ENCODE measurements around the gene FBXO10.

DNA sequence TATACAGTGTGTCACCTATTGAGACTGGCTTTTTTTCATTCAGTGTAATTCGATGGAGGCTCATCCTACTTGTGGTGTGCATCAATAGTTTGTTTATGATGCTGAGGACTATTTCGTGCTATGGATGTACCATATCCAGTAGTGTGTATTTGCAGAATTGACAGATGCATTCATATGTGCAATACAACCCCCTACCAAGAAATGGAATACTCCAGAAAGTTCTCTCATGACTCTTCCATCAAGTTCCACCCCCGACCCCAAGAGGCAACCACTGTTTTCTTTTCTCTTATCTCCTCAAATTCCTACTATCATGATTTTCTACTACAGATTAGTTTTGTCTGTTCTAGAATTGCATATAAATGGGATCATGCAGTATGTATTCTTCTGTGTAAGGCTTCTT, 21.9 kb downstream of the FBXO10 start:
- TF ChIP-seq, protein P1, sequence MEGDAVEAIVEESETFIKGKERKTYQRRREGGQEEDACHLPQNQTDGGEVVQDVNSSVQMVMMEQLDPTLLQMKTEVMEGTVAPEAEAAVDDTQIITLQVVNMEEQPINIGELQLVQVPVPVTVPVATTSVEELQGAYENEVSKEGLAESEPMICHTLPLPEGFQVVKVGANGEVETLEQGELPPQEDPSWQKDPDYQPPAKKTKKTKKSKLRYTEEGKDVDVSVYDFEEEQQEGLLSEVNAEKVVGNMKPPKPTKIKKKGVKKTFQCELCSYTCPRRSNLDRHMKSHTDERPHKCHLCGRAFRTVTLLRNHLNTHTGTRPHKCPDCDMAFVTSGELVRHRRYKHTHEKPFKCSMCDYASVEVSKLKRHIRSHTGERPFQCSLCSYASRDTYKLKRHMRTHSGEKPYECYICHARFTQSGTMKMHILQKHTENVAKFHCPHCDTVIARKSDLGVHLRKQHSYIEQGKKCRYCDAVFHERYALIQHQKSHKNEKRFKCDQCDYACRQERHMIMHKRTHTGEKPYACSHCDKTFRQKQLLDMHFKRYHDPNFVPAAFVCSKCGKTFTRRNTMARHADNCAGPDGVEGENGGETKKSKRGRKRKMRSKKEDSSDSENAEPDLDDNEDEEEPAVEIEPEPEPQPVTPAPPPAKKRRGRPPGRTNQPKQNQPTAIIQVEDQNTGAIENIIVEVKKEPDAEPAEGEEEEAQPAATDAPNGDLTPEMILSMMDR (IDR thresholded peaks at IDR 0.05), result no peak
- TF ChIP-seq POLR2A (IDR thresholded peaks at IDR 0.05), result no peak

Data from lower leg skin (tissue), 3 donors.